GM12878 (cell line): ENCODE measurements around the gene GRIK3. TPM values are rescaled to one million over a fixed set of nuclear protein-coding genes. Genes with fewer than 3 reads are reported as not detected.
A peak's percentile ranks its signal among the peaks of the same experiment; 100 is the strongest.

Source experiments
- ATAC-seq: fragments of 200-7000 bp; cut with Tn5 transposase; 3 replicates; pipeline ENCODE4 v1.9.1; 2020; ENCODE audit warnings: mild to moderate bottlenecking, moderate library complexity
- BruUV-seq: library from RNA; stranded (reverse); fragments of 400-500 nt; replicated peaks from 2 replicates; lab custom pipeline; 2021; lab: Mats Ljungman, UMichigan
- CTCF ChIA-PET: fragments of 300-600 bp; sonication (Branson Sonifier 250); formaldehyde crosslinking; extraction: SDS; loops from one replicate; lab custom pipeline; 2021; ENCODE audit warnings: inconsistent platforms; lab: Yijun Ruan, JAX
- POLR2A ChIA-PET: fragments of 350-600 bp; formaldehyde crosslinking; extraction: SDS; loops from one replicate; lab custom pipeline; 2021; ENCODE audit warnings: inconsistent platforms; lab: Charles Lee
- RAD21 ChIA-PET: fragments of 300-600 bp; sonication (Branson Sonifier 250); formaldehyde crosslinking; loops from one replicate; lab custom pipeline; 2023; ENCODE audit warnings: antibody characterized with exemption; ENCODE audit not compliant: unreplicated experiment; lab: Charles Lee
- SMC1A ChIA-PET: fragments of 300-600 bp; sonication (Branson Sonifier 250); formaldehyde crosslinking; loops from one replicate; lab custom pipeline; 2023; ENCODE audit not compliant: unreplicated experiment, uncharacterized antibody; lab: Charles Lee
- DNase-seq: peaks from one replicate; pipeline ENCODE4 v3.0.0-alpha.2; 2011; ENCODE audit warnings: low read depth, low spot score
- FAIRE-seq: peaks from 3 replicates; lab custom pipeline; 2011; peaks lifted over from hg19 to GRCh38; lab: Jason Lieb, UNC
- H2AFZ ChIP-seq: 2 replicates; pipeline ENCODE4 v1.6.0; 2011; ENCODE audit warnings: low read depth, low read length, control low read depth; ENCODE audit not compliant: control insufficient read depth
- H3K27ac ChIP-seq: 2 replicates; pipeline ENCODE4 v1.5.1; 2011; ENCODE audit warnings: control low read depth; ENCODE audit not compliant: control insufficient read depth, insufficient read depth
- H3K27me3 ChIP-seq, 2 experiments: replicated peaks in 1 of 2; 2 replicates each; pipeline versions ENCODE4 v1.6.0 to v1.6.1; 2011; ENCODE audit warnings: low read length in 1 of 2; ENCODE audit not compliant: control insufficient read depth in 2 of 2, insufficient read depth in 2 of 2
- H3K36me3 ChIP-seq, 2 experiments: 2 replicates each; pipeline ENCODE4 v1.5.1; 2011; ENCODE audit warnings: low read length in 1 of 2; ENCODE audit not compliant: control insufficient read depth in 2 of 2, insufficient read depth in 2 of 2
- H3K4me1 ChIP-seq: 2 replicates; pipeline ENCODE4 v1.6.1; 2011; ENCODE audit warnings: mild to moderate bottlenecking, low read length, moderate library complexity, mixed read lengths; ENCODE audit not compliant: control insufficient read depth, insufficient read depth
- H3K4me2 ChIP-seq: 2 replicates; pipeline ENCODE4 v1.6.0; 2011; ENCODE audit warnings: control low read depth; ENCODE audit not compliant: control insufficient read depth, insufficient read depth
- H3K4me3 ChIP-seq: fragments of 200-600 bp; sonication (generic); 2 replicates; pipeline ENCODE4 v1.5.1; 2016
- H3K79me2 ChIP-seq: 2 replicates; pipeline ENCODE4 v1.6.0; 2011; ENCODE audit warnings: low read length; ENCODE audit not compliant: control insufficient read depth, insufficient read depth
- H3K9ac ChIP-seq: 2 replicates; pipeline ENCODE4 v1.8.0; 2011; ENCODE audit warnings: low read length, control low read depth, mixed read lengths; ENCODE audit not compliant: control insufficient read depth, insufficient read depth
- H3K9me3 ChIP-seq: replicated peaks from 3 replicates; pipeline ENCODE4 v1.5.1; 2011; ENCODE audit warnings: mild to moderate bottlenecking, low read length; ENCODE audit not compliant: control insufficient read depth, insufficient read depth
- H4K20me1 ChIP-seq: 2 replicates; pipeline ENCODE4 v1.6.0; 2011; ENCODE audit not compliant: control insufficient read depth, insufficient read depth
- ASH2L ChIP-seq: fragments of 300-600, 200-600 bp; sonication (generic); IDR thresholded peaks from 2 replicates; pipeline ENCODE4 v1.6.1; 2017; ENCODE audit warnings: low read depth, mild to moderate bottlenecking, borderline replicate concordance
- BCL3 ChIP-seq: IDR thresholded peaks from 2 replicates; pipeline ENCODE4 v1.6.1; 2011; ENCODE audit warnings: borderline replicate concordance, low read depth, mild to moderate bottlenecking, moderate library complexity, low read length; ENCODE audit not compliant: insufficient read depth, poor library complexity, severe bottlenecking
- BCLAF1 ChIP-seq: fragments of 450-650 bp; IDR thresholded peaks from 2 replicates; pipeline ENCODE4 v1.6.1; 2017; ENCODE audit warnings: antibody characterized with exemption, mild to moderate bottlenecking, moderate library complexity
- CREM ChIP-seq: IDR thresholded peaks from 2 replicates; pipeline ENCODE4 v1.6.1; 2014; ENCODE audit warnings: antibody characterized with exemption, low read depth
- CTCF ChIP-seq, 3 experiments: IDR thresholded peaks in 2 of 3; conservative IDR thresholded peaks in 1 of 3; 2 replicates each; pipeline ENCODE4 v1.5.1; 2011; ENCODE audit warnings: low read depth in 3 of 3, low read length in 3 of 3, mild to moderate bottlenecking in 3 of 3, control low read depth in 2 of 3, moderate library complexity in 2 of 3, inconsistent platforms in 1 of 3, mixed read lengths in 1 of 3; ENCODE audit not compliant: control insufficient read depth in 2 of 3, insufficient read depth in 1 of 3; ENCODE audit errors: extremely low read depth in 1 of 3
- FOXK2 ChIP-seq: fragments of 450-650 bp; IDR thresholded peaks from 2 replicates; pipeline ENCODE4 v1.6.1; 2017; ENCODE audit warnings: mild to moderate bottlenecking, moderate library complexity
- HDAC2 ChIP-seq: fragments of 200-600 bp; sonication (generic); IDR thresholded peaks from 2 replicates; pipeline ENCODE4 v1.6.1; 2017
- IRF4 ChIP-seq: IDR thresholded peaks from 2 replicates; pipeline ENCODE4 v1.6.1; 2011; ENCODE audit warnings: low read depth, low read length
- JUND ChIP-seq: IDR thresholded peaks from 2 replicates; pipeline ENCODE4 v1.6.1; 2012; ENCODE audit warnings: low read depth, mild to moderate bottlenecking, low read length, improper control_type of control experiment, moderate library complexity
- KDM1A ChIP-seq: fragments of 200-600 bp; sonication (generic); IDR thresholded peaks from 2 replicates; pipeline ENCODE4 v1.6.1; 2016; ENCODE audit warnings: borderline replicate concordance
- MYC ChIP-seq: IDR thresholded peaks from 2 replicates; pipeline ENCODE4 v1.6.1; 2011; ENCODE audit warnings: mild to moderate bottlenecking, low read length, moderate library complexity, inconsistent platforms; ENCODE audit not compliant: insufficient read depth, insufficient replicate concordance, insufficient read length, severe bottlenecking
- SMAD1 ChIP-seq: fragments of 450-650 bp; IDR thresholded peaks from 2 replicates; pipeline ENCODE4 v1.6.1; 2018; ENCODE audit warnings: mild to moderate bottlenecking, low read depth; ENCODE audit not compliant: partially characterized antibody
- USF2 ChIP-seq: IDR thresholded peaks from 2 replicates; pipeline ENCODE4 v1.6.1; 2011; ENCODE audit warnings: low read depth, low read length, improper control_type of control experiment, borderline replicate concordance
- ZBED1 ChIP-seq: IDR thresholded peaks from 2 replicates; pipeline ENCODE4 v1.6.1; 2016; ENCODE audit warnings: borderline replicate concordance
- ZNF207 ChIP-seq: fragments of 450-650 bp; IDR thresholded peaks from 2 replicates; pipeline ENCODE4 v1.6.1; 2014; ENCODE audit warnings: antibody characterized with exemption, mild to moderate bottlenecking, borderline replicate concordance
- ZNF274 ChIP-seq: IDR thresholded peaks from one replicate; pipeline ENCODE4 v1.8.0; 2011; ENCODE audit not compliant: insufficient read length, insufficient read depth
- WGBS: methylation state at CpG from one replicate; pipeline ENCODE4 v1.1.6; 2016; ENCODE audit warnings: low lambda C conversion rate; ENCODE audit not compliant: insufficient replicate concordance, insufficient coverage; ENCODE audit errors: missing lambda C conversion rate; 5-methylcytosine and 5-hydroxymethylcytosine counted together
- in situ Hi-C: fragments of 300-500 bp; cut with MboI; formaldehyde crosslinking; loops from 9 replicates; pipeline ENCODE4 v1.14.3; 2018; ENCODE audit warnings: mixed read lengths
- intact Hi-C: fragments of 100-400 bp; cut with micrococcal nuclease; formaldehyde crosslinking; loops from one replicate; pipeline ENCODE4 v1.14.2; 2022; ENCODE audit not compliant: unreplicated experiment
- polyA plus RNA-seq, 11 experiments: library from polyadenylated mRNA; depleted of rRNA in 4 of 11; unstranded in 6 of 11; stranded (reverse) in 5 of 11; fragments of >200 nt; fragmentation: Nextera tagmentation in 4 of 11; fragmentation: Illumina TruSeq in 1 of 11; extraction: Ambion mirVana in 4 of 11; extraction: Trizol in 1 of 11; gene quantifications; 1 replicate in 1 of 11; 2 replicates in 10 of 11; pipeline versions ENCODE4 v1.2.1 to v1.2.3, GENCODE V29; 2011 to 2016; ENCODE audit warnings: inconsistent platforms in 2 of 11, missing spikeins in 2 of 11, low read depth in 1 of 11
- total RNA-seq, 4 experiments: library from RNA; depleted of rRNA in 3 of 4; stranded (reverse); fragments of >200 nt in 3 of 4; fragmentation: Illumina TruSeq in 1 of 4; extraction: Trizol in 1 of 4; gene quantifications; 2 replicates each; pipeline versions ENCODE4 v1.2.1 to v1.2.3, GENCODE V29; 2013 to 2021

GRIK3 gene
- total and polyA plus RNA-seq, 10 of the 15 experiments (the other 5 are each of a cell fraction or from before 2014, with no cell fraction given) = not detected

GRCh38 chr1:37031429-37031828 is 2.9 kb downstream of the GRIK3 start (continued):
- TF ChIP-seq CREM (no peak), ASH2L (no peak), HDAC2 (no peak), ZNF207 (no peak), IRF4 (no peak), BCL3 (no peak), SMAD1 (no peak), ZNF274 (no peak), KDM1A (no peak)

GRCh38 chr1:37028981-37029617 is 5.2 kb downstream of the GRIK3 start:
- Histone ChIP-seq H4K20me1 (no peaks in the 10 kb centered on the region), H3K4me2 (no peak overlapping the region), H3K4me1 (no peaks in the 10 kb centered on the region), H3K27ac (no peak overlapping the region), H3K27me3 (peaks cover 3 to 12% of the 10 kb centered on the region in 2 experiments; a peak in 2 of 4 replicates), H3K9ac (no peak overlapping the region), H3K4me3 (no peak overlapping the region), H3K9me3 (no peaks in the 10 kb centered on the region; the same call in 2 of the 3 replicates), H2AFZ (no peak overlapping the region), H3K36me3 (no peaks in the 10 kb centered on the region), H3K79me2 (no peaks in the 10 kb centered on the region)
- BruUV-seq = no TSS peak
- SMC1A ChIA-PET = no interaction called here
- RAD21 ChIA-PET = interaction anchor here (0.9 kb wide), 1 partner anchor 295 kb away, joined by 4 read pairs; no protein-coding TSS in a partner anchor
- ATAC-seq = peak; percentile 84
- intact Hi-C loops (no loop called here), in situ Hi-C loops (no loop called here)
- no peak for FAIRE-seq
- DNase-seq = peak; percentile 20
- CTCF ChIA-PET = no interaction called here
- WGBS = 14% methylated on average over 12 of the region's 12 CpGs
- POLR2A ChIA-PET = no interaction called here
- TF ChIP-seq MYC (no peak), JUND (no peak), ZBED1 (no peak), USF2 (no peak), CTCF (IDR thresholded peaks at IDR 0.05 in 2 of 3, conservative IDR thresholded peaks at IDR 0.05 in 1 of 3; ENCODE audit: control insufficient read depth in 2 of 3, extremely low read depth in 1 of 3, insufficient read depth in 1 of 3, low read depth in 3 of 3, low read length in 3 of 3) (peak in 1 of 3 experiments; percentile 16; a peak in 1 of 6 replicates), ASH2L (no peak), BCLAF1 (no peak), FOXK2 (no peak)
